NCI-H1694 (cell line): Measurements from ENCODE around the gene EIF2S3.
"Not testable (repeated sequence)": the region's sequence is repeated elsewhere in the genome, so short reads cannot be mapped to it uniquely, and the experiment has no call there.

Experiments used
- DNase-seq: peaks from one replicate; lab custom pipeline; 2025; lab: John Stamatoyannopoulos, UW

EIF2S3 gene

GRCh38 chrX:24054182-24055042 lies at the start of gene EIF2S3:
Gene EIF2S3, plus strand, starts transcription at chrX:24054956. Its CDS starts 13 bp downstream, at chrX:24054969.
- DNase-seq = peak; percentile 92

- no peak for DNase-seq
Measured at GRCh38 chrX:24005028-24005427, 49.7 kb upstream of the EIF2S3 start.

- DNase-seq = no peak
Measured at GRCh38 chrX:24005867-24006266, 48.9 kb upstream of the EIF2S3 start.

- DNase-seq = no peak
Measured at GRCh38 chrX:24012266-24012665, 42.5 kb upstream of the EIF2S3 start.

- no peak for DNase-seq
Measured at GRCh38 chrX:24014388-24015018, 40.3 kb upstream of the EIF2S3 start.

GRCh38 chrX:24017674-24018073 lies 37.1 kb upstream of the EIF2S3 start:
- DNase-seq = no peak

- no peak for DNase-seq
Measured at GRCh38 chrX:24018809-24019208, 35.9 kb upstream of the EIF2S3 start.

GRCh38 chrX:24019448-24019847 lies 35.3 kb upstream of the EIF2S3 start:
- DNase-seq = no peak

- DNase-seq = no peak
Measured at GRCh38 chrX:24020306-24020876, 34.4 kb upstream of the EIF2S3 start.

GRCh38 chrX:24023544-24023943 lies 31.2 kb upstream of the EIF2S3 start:
- no peak for DNase-seq

GRCh38 chrX:24023972-24024669 lies 30.6 kb upstream of the EIF2S3 start:
- DNase-seq = no peak

- DNase-seq = peak; percentile 72
Measured at GRCh38 chrX:24024819-24025740, 29.7 kb upstream of the EIF2S3 start.

GRCh38 chrX:24025741-24026403 lies 28.9 kb upstream of the EIF2S3 start:
- DNase-seq = no peak

GRCh38 chrX:24026432-24026831 lies 28.3 kb upstream of the EIF2S3 start:
- no peak for DNase-seq

- DNase-seq = no peak
Measured at GRCh38 chrX:24027086-24027485, 27.7 kb upstream of the EIF2S3 start, which contains the start of gene KLHL15. Gene KLHL15, minus strand, starts transcription at chrX:24027186. Its CDS starts 20,493 bp downstream, at chrX:24006693.

GRCh38 chrX:24027985-24028384 lies 26.8 kb upstream of the EIF2S3 start:
- DNase-seq = no peak

- DNase-seq = no peak
Measured at GRCh38 chrX:24030597-24030996, 24.2 kb upstream of the EIF2S3 start.

GRCh38 chrX:24034485-24034884 lies 20.3 kb upstream of the EIF2S3 start:
- no peak for DNase-seq

- no peak for DNase-seq
Measured at GRCh38 chrX:24037729-24038128, 17.0 kb upstream of the EIF2S3 start.

- DNase-seq = not testable (repeated sequence)
Measured at GRCh38 chrX:24046060-24046459, 8.7 kb upstream of the EIF2S3 start.

- DNase-seq = not testable (repeated sequence)
Measured at GRCh38 chrX:24049643-24050042, 5.1 kb upstream of the EIF2S3 start.
